BE2C (cell line): ENCODE results near the gene RORC.
A peak's percentile ranks its signal among the peaks of the same experiment; 100 is the strongest.

ENCODE experiments used
- DNase-seq: peaks from one replicate; pipeline ENCODE4 v3.0.0-alpha.2; 2020
- H3K27me3 ChIP-seq: fragments of 250-450 bp; sonication (Bioruptor Pico); 2 replicates; pipeline ENCODE4 v1.5.1; 2020; ENCODE audit warnings: mild to moderate bottlenecking
- H3K36me3 ChIP-seq: fragments of 250-450 bp; sonication (Bioruptor Pico); 2 replicates; pipeline ENCODE4 v1.5.1; 2020; ENCODE audit warnings: mild to moderate bottlenecking
- H3K4me1 ChIP-seq: fragments of 250-450 bp; sonication (Bioruptor Pico); 2 replicates; pipeline ENCODE4 v1.5.1; 2020
- H3K4me3 ChIP-seq: 2 replicates; pipeline ENCODE4 v1.5.1; 2011; ENCODE audit warnings: low read depth, low read length
- H3K9me3 ChIP-seq: fragments of 250-450 bp; sonication (Bioruptor Pico); 2 replicates; pipeline ENCODE4 v1.5.1; 2020
- TF ChIP-seq, protein P1 (sequence below): IDR thresholded peaks from 2 replicates; pipeline ENCODE4 v1.5.1; 2012; ENCODE audit warnings: mild to moderate bottlenecking, low read depth, low read length

The RORC gene

GRCh38 chr1:151763990-151764389 is 67.6 kb downstream of the RORC start:
- peaks cover 26% of the 10 kb centered on the region for H3K36me3 ChIP-seq
- H3K4me3 ChIP-seq, result peak overlapping the region; percentile 79
- DNase-seq, result no peak
- H3K4me1 ChIP-seq, result no peaks in the 10 kb centered on the region
- no peaks in the 10 kb centered on the region for H3K27me3 ChIP-seq
- H3K9me3 ChIP-seq, result no peaks in the 10 kb centered on the region
- TF ChIP-seq, protein P1, sequence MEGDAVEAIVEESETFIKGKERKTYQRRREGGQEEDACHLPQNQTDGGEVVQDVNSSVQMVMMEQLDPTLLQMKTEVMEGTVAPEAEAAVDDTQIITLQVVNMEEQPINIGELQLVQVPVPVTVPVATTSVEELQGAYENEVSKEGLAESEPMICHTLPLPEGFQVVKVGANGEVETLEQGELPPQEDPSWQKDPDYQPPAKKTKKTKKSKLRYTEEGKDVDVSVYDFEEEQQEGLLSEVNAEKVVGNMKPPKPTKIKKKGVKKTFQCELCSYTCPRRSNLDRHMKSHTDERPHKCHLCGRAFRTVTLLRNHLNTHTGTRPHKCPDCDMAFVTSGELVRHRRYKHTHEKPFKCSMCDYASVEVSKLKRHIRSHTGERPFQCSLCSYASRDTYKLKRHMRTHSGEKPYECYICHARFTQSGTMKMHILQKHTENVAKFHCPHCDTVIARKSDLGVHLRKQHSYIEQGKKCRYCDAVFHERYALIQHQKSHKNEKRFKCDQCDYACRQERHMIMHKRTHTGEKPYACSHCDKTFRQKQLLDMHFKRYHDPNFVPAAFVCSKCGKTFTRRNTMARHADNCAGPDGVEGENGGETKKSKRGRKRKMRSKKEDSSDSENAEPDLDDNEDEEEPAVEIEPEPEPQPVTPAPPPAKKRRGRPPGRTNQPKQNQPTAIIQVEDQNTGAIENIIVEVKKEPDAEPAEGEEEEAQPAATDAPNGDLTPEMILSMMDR, result no peak

GRCh38 chr1:151762941-151763921 is 68.4 kb downstream of the RORC start, which contains the start of gene MRPL9:
TSS of gene MRPL9 (minus strand) at chr1:151763496. CDS start at chr1:151763479, 17 bp downstream.
- Histone ChIP-seq H3K9me3 (no peaks in the 10 kb centered on the region), H3K27me3 (no peaks in the 10 kb centered on the region), H3K36me3 (peaks cover 30% of the 10 kb centered on the region), H3K4me1 (no peaks in the 10 kb centered on the region), H3K4me3 (peak within 1 kb of the TSS; percentile 79)
- DNase-seq, result peak; percentile 90
- TF ChIP-seq, protein P1, result no peak

- no peaks in the 10 kb centered on the region for H3K9me3 ChIP-seq
- H3K27me3 ChIP-seq, result no peaks in the 10 kb centered on the region
- peaks cover 30% of the 10 kb centered on the region for H3K36me3 ChIP-seq
- H3K4me3 ChIP-seq, result no peak overlapping the region
- H3K4me1 ChIP-seq, result no peaks in the 10 kb centered on the region
- DNase-seq, result no peak
- TF ChIP-seq, protein P1, result no peak
These were observed 70.8 kb downstream of the RORC start for GRCh38 chr1:151760597-151761385.

DNA sequence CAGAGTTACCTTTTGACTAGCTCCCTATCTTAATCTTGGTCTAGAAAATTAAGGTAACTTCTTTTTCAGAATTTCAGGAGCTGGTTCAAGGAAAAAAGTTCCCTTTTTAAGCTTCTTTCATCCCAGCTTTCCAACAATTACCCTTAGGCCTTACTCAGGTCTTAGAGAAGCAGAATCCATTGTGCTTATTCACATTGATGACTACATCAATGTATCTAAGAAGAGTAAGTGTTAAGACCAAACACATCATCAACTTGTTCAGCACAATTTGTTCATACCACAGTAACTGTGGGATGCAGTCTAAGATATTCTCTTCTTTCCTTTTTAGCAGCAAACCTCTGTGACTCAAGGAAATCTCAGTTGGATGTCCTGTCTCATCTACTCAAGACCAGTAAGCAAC is 72.4 kb downstream of the RORC start:
- TF ChIP-seq, protein P1, result no peak
- Histone ChIP-seq H3K4me3 (no peak overlapping the region), H3K36me3 (peaks cover 30% of the 10 kb centered on the region), H3K4me1 (no peaks in the 10 kb centered on the region), H3K9me3 (no peaks in the 10 kb centered on the region), H3K27me3 (no peaks in the 10 kb centered on the region)
- no peak for DNase-seq

DNA sequence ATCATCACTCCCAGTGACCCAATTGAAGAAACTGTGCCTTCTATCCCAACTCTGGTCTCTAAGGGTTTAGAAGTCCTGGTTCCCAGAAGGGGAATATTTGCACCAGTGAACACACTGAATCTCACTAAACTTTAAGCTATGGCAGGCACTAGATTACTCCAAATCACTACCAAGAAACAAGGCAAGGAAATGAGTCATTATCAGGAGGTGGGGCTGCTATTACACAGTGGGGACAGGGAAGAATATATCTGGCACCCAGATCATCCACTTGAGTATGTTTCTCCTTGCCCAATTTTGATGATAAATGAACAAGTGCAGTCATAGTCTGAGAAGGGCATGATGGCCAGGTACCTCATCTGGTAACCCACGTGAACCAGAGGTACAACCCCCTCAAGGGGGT is 75.3 kb downstream of the RORC start:
- H3K4me1 ChIP-seq, result no peaks in the 10 kb centered on the region
- peaks cover 18% of the 10 kb centered on the region for H3K36me3 ChIP-seq
- H3K9me3 ChIP-seq, result no peaks in the 10 kb centered on the region
- H3K27me3 ChIP-seq, result peaks cover 4% of the 10 kb centered on the region; the same call in 1 of the 2 replicates
- H3K4me3 ChIP-seq, result no peak overlapping the region
- TF ChIP-seq, protein P1, result no peak
- no peak for DNase-seq
